IPS-NIHi7 (cell line): ENCODE data around the gene HIPK1.
"Not testable (repeated sequence)": the region's sequence is repeated elsewhere in the genome, so short reads cannot be mapped to it uniquely, and the experiment has no call there.

Experiments used
- DNase-seq: peaks from one replicate; pipeline ENCODE4 v3.0.0; 2012; ENCODE audit warnings: mixed read lengths; ENCODE audit errors: extremely low spot score

Gene HIPK1

GRCh38 chr1:113981962-113982931, 53.1 kb downstream of the HIPK1 start:
- DNase-seq: no peak

DNA sequence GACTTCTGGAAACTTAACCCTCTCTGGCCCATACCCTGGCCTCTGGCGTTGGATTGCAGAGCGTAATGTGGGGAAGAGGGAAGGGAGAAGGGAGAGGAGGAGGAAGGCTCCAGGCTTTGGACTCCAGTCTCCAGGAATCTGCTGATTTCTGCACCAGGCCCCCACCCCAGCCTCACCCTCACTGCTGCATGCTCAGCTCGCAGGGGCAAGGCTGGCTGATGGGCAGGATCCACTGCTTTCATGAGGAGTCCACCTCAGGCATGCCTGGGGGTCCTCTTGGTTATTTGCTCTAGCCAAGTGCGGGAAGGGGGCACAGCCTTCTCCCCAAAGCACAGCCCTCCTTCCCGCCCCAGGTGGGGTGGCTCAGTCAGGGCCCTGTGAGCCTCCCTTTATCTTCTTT, 53.8 kb downstream of the HIPK1 start:
- no peak for DNase-seq

- DNase-seq: no peak
Observed at GRCh38 chr1:113983391-113983790, 54.3 kb downstream of the HIPK1 start.

- no peak for DNase-seq
Observed at GRCh38 chr1:113983826-113984225, 54.7 kb downstream of the HIPK1 start.

DNA sequence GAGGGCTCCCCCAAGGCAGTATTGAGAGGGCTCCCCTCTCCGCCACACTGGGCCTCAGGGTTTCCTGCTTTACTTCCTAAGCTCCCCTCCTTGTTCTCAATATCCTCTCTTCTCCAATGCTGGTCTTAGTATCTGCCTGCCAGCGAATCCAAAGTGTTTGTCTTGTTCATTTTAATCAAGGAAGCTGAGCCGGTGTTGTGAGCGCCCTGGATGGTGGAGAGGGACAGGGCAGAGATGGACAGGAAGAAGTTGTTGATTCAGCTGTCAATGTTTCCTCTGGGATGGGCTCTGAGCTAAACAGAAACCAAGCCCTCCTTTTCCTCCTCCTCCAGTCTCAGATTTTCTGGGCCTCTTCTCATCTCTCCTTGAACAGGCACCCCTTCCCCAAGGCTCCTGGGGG, 55.6 kb downstream of the HIPK1 start:
- no peak for DNase-seq

- DNase-seq: no peak
Observed at GRCh38 chr1:113986802-113987201, 57.7 kb downstream of the HIPK1 start.

- DNase-seq: no peak
Observed at GRCh38 chr1:113987259-113987658, 58.1 kb downstream of the HIPK1 start.

- no peak for DNase-seq
Observed at GRCh38 chr1:113990530-113990929, 61.4 kb downstream of the HIPK1 start.

DNA sequence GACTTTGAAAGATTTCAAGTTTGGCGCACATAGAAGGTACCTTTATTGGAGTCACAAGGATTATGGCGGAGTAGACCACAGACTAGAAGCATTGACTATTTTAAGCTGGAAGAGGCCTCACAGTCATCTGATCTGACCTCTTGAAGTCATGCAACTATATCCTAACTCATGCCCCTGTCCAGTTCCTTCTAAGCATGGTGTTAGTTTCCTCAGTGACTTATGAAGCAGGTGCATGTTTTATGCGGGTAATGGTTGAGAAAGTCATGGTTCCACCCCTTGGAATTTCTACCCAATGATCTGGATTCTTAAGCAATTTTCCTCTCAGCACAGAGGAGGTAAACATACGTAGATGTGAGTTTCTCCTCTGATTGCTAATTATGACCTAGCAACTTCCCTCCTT, 61.8 kb downstream of the HIPK1 start:
- no peak for DNase-seq

DNA sequence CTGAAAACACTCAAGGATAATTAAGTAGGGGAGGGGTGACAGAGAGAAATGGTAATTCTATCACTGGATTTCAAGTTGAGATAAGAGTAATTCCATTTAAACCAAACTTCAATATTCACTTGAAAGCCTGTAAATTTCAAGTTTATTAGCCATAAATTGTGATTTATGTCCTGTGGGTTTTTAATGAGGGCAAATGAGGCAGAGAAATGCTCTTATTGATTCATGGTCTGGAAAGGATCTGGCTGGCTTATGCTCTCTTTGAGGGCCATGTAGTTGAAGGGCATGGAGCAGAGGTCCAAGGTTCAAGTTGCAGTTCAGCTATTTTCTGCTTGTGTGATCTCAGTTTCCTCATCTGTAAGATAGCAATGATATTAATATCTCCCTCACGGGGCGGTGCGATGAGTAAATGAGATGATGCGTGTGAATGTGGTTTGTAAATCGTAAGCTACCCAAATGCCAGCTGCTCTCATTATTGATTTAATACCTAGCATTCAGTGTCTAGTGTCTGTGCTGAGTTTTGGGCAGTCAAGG, 62.4 kb downstream of the HIPK1 start:
- DNase-seq: no peak

DNA sequence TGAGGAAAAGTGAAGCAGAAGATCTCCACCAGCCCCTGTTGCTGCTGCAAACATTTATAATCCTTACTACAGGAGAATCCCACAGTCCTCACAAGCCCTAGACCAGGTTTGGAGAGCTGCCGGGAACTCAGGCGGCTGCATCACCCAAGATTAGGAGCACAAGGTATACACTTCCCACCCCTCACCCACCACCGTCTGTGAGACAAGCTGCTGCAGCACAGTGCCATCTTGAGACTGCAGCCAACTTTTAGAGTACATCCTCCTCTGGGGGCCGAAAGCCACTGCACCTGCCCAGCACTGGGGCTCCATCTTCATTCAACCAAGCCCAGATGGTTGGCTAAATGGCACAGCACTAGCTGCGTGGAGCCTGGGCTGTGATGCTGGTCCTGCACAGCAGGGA, 63.9 kb downstream of the HIPK1 start:
- no peak for DNase-seq

- no peak for DNase-seq
Observed at GRCh38 chr1:113993766-113994165, 64.6 kb downstream of the HIPK1 start.

- no peak for DNase-seq
Observed at GRCh38 chr1:113995382-113995781, 66.3 kb downstream of the HIPK1 start.

DNA sequence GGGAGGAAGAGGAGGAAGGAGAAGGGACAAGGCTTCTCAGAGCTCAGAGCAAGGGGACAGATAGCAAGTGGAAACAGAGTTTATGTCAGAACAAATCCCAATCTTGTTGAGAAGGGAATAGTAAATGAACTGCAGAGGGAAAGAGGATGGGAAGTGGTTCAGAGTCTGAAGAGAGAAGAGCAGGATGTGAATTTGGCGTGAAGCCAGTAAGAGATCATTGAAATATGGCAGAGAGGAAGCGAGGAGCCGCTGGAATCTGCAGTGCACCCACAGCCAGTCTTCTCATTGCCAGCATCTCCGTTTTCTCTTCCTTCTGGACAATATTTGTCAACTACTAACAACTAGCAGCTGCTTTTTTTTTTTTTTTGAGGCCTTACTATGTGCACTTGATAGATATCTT, 69.2 kb downstream of the HIPK1 start:
- no peak for DNase-seq

DNA sequence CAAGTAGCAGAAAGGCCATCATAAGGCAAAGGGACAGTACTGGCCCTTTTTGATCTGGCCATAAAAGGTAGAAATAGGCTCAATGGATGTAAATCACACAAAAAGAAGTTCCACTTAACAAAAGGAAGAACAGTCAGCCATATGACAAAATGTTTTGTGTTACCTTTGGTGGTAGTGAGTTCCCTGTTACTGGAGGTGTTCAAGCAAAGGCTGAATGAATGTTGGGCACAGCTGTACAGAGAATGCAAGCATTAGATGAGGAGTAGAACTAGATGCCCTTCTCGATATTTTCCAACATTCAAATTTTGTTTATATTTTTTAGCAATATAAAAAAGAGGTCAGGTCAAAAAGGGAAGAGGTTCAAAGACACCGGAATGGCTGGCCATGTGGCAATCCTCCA, 70.1 kb downstream of the HIPK1 start:
- no peak for DNase-seq

GRCh38 chr1:113999799-114000198, 70.7 kb downstream of the HIPK1 start:
- no peak for DNase-seq

DNA sequence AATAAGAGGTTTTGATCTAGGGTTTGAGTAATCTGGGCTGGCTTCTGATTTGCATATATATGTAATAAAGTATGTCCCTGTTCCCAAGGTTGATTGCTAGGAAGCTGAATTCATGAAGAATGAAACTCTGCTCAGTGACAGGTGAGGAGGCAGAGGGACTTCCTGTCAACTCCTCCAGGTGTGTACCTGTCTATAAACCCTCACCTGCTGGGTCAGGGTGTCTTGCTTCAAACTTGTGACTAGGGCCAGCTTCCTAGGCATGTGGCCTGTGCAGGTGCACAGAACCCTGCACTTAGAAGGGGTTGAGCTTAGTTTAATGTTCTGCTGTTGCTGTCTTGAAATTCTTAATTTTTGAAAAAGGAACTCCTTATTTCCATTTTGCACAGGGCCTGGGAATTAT, 71.3 kb downstream of the HIPK1 start:
- DNase-seq: no peak

GRCh38 chr1:114002492-114003239, 73.5 kb downstream of the HIPK1 start:
- peak; percentile 51 for DNase-seq

GRCh38 chr1:114003431-114003830, 74.3 kb downstream of the HIPK1 start:
- peak; percentile 20 for DNase-seq

DNA sequence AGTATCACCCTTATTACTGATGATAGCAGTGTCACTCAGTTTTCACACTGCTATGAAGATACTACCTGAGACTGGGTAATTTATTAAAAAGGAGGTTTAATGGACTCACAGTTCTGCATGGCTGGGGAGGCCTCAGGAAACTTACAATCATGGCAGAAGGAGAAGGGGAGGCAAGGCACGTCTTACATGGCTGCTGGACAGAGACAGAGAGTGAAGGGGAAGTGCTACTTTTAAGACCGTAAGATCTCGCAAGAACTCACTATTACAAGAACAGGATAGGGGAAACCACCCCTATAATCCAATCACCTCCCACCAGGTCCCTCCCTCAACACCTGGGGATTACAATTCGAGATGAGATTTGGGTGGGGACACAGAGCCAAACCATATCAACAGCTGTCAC, 77.7 kb downstream of the HIPK1 start:
- DNase-seq: not testable (repeated sequence)

DNA sequence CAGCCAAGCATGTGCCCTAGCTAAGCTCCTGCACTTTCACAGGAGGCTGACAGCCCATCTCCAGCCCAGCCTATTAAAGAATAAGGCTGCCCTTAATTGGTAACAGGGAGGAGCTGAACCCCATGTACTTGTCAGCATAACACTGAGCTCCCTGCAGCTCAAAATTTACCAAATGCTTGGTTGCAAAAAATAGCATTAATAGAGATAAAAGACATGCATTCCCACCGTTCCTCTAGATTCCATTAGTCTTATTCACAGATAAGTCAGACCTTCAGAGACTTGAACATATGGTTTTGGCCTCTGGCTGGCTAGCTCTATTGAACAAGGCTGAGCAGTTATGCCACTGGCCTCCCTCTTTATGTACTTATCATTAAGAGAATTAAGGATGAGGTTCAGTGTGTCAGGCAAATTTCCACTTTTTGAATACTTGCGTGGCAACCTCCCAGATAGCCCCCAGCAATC, 79.4 kb downstream of the HIPK1 start:
- DNase-seq: no peak

GRCh38 chr1:114008993-114009392, 79.9 kb downstream of the HIPK1 start:
- no peak for DNase-seq

GRCh38 chr1:114009393-114009792, 80.3 kb downstream of the HIPK1 start:
- no peak for DNase-seq
